ENCODE measurements around the gene AHNAK2.
"Not testable (repeated sequence)": the region's sequence is repeated elsewhere in the genome, so short reads cannot be mapped to it uniquely, and the experiment has no call there.

The AHNAK2 gene

DNA sequence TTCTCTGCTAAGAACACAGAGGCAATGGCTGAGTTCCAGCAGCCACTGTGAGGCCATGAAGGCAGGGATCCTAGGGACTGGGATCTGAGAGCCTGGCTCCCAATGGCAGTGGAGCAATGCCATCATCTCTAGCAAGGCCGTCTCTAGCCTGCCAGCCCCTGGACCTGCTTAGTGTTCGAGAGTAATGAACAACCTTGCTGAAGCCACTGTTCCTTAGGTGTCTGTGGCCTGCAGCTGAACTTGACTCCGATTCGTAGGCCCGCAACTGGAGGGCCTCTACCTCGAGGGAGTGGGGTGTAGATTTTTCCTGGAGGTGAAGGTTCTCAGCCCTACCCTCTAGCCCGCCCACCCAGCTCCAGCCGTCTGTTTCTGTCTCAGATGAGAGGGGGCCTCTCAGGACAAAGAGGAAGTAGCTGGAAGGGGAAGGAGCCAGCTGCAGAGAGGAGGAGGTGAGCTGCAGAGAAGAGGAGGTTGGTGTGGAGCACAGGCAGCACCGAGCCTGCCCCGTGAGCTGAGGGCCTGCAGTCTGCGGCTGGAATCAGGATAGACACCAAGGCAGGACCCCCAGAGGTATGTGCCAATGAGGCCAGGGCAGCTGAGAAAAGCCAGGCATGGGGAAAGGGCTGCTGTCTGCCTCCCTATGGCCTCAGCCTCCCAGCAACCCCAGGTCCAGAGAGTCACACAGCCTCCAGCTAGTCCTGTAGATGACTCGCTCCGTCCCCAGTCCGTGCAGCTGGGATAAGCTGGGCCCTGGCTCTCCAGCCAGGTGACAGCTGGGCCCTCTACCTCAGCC is 53.6 kb downstream of the AHNAK2 start, which contains the start of gene PLD4:
PLD4 (plus strand) TSS at position 459 of the 793 bp plus-strand sequence. CDS start 2,262 bp downstream, outside the sequence.
- TF ChIP-seq, protein P1, sequence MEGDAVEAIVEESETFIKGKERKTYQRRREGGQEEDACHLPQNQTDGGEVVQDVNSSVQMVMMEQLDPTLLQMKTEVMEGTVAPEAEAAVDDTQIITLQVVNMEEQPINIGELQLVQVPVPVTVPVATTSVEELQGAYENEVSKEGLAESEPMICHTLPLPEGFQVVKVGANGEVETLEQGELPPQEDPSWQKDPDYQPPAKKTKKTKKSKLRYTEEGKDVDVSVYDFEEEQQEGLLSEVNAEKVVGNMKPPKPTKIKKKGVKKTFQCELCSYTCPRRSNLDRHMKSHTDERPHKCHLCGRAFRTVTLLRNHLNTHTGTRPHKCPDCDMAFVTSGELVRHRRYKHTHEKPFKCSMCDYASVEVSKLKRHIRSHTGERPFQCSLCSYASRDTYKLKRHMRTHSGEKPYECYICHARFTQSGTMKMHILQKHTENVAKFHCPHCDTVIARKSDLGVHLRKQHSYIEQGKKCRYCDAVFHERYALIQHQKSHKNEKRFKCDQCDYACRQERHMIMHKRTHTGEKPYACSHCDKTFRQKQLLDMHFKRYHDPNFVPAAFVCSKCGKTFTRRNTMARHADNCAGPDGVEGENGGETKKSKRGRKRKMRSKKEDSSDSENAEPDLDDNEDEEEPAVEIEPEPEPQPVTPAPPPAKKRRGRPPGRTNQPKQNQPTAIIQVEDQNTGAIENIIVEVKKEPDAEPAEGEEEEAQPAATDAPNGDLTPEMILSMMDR (IDR thresholded peaks at IDR 0.05): no peak
- H3K27ac ChIP-seq: no peak within 1 kb of the TSS

DNA sequence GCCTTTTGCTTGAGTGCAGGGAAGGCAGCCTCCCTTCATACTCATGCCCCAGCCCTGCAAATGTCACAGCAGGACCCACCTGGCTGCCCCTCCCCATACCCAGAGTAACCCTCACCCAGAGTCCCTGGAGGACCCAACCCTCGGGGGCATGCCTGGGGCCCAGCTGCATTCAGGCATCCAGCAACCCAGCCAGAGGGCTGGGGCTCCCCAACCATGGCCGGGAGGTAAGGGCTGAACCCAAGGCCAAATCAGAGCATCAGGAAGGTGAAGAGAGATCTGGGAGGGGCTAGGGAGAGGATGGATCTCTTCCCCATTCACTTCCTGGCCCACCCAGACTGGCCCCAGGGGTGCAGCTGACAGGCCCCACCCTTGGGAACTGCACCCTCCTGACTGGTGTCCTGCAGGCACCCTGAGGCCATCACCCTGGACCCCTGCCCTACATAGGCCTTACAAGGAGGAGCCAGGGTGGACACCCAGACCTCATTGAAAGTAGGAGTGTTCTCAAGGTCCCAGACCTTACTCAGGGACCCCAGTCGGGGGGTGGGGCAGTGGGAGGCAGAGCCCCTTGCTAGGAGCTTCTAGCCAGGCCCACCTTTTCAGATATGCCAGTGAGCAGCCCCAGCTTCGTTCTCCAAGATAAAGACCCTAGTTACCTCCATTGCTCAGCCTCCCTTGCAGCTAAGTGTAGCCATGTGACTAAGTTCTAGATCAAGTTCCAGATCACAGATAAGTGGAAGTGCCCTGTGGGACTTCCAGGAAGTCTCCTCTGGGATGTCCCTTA is 54.3 kb downstream of the AHNAK2 start:
- intact Hi-C loops (cut with DNase I; ENCODE audit: low total_unique reads): no loop called here
- TF ChIP-seq, protein P1 (IDR thresholded peaks at IDR 0.05): no peak
- Histone ChIP-seq H3K4me1 (no peaks in the 10 kb centered on the region), H3K36me3 (no peaks in the 10 kb centered on the region), H3K9me3 (no peaks in the 10 kb centered on the region), H3K27me3 (peaks cover 0 to 21% of the 10 kb centered on the region in 2 donors), H3K27ac (no peak overlapping the region), H3K4me3 (no peak overlapping the region)
- DNase-seq: no peak

More for the DNA sequence above, 53.6 kb downstream of the AHNAK2 start, which contains the start of gene PLD4:
- no peak for DNase-seq
- Histone ChIP-seq H3K4me1 (no peaks in the 10 kb centered on the region), H3K36me3 (no peaks in the 10 kb centered on the region), H3K4me3 (no peak within 1 kb of the TSS), H3K27me3 (peaks cover 0 to 21% of the 10 kb centered on the region in 2 donors), H3K9me3 (no peaks in the 10 kb centered on the region)
- intact Hi-C loops (cut with DNase I; ENCODE audit: low total_unique reads): no loop called here

DNA sequence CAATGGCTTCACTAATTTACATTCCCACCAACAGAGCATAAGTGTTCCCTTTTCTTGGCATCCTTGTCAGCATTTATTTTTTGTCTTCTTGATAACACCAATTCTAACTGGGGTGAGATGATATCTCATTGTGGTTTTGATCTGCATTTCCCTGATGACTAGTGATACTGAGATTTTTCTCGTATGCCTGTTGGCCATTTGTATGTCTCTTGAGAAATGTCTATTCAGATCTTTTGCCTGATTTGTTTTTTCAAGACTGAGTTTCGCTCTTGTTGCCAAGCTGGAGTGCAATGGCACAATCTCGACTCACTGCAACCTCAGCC is 58.2 kb downstream of the AHNAK2 start:
- no peak overlapping the region for H3K4me3 ChIP-seq
- no peaks in the 10 kb centered on the region for H3K36me3 ChIP-seq
- intact Hi-C loops (cut with DNase I; ENCODE audit: low total_unique reads): no loop called here
- no peak for DNase-seq
- peaks cover 0 to 3% of the 10 kb centered on the region in 2 donors for H3K27me3 ChIP-seq
- no peak overlapping the region for H3K27ac ChIP-seq
- TF ChIP-seq, protein P1 (IDR thresholded peaks at IDR 0.05): no peak
- no peaks in the 10 kb centered on the region for H3K4me1 ChIP-seq
- no peaks in the 10 kb centered on the region for H3K9me3 ChIP-seq

DNA sequence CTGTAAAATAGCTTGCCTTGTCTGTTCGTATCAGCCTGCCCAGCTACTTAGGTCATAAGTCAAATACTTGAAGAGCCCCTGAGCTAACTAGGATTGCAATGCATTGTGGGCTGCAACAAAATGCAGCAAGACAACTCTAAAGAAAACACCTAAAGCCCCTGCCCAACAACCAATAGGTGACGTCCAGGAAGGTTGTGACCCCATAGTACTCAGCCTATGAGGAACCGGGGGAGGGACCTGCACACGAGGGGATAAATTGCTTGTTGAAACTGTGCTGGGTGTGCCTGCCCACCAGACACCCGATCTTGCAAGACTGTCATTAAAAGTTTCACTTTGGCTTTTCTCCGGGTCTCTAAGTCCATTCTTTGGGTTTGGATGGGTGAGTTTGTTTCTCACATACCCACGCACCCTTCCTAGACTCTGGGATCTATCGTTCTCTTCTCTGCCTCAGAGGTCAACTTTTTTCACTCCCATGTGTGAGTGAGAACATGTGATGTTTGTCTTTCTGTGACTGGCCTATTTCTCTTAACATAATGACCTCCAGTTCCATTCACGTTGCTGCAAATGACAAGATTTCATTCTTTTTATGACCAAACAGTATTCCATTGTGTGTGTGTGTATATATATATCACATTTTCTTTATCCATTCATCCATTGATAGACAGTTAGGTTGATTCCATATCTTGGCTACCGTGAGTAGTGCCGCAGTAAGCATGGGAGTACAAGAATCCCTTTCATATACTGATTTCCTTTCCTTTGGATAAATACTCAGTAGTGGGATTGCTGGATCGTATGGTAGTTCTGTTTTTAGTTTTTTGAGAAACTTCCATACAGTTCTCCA is 58.8 kb downstream of the AHNAK2 start:
- H3K36me3 ChIP-seq; H3K9me3 ChIP-seq; DNase-seq; H3K4me1 ChIP-seq; H3K27ac ChIP-seq; intact Hi-C loops (cut with DNase I; ENCODE audit: low total_unique reads); H3K27me3 ChIP-seq; H3K4me3 ChIP-seq: not testable (repeated sequence)

DNA sequence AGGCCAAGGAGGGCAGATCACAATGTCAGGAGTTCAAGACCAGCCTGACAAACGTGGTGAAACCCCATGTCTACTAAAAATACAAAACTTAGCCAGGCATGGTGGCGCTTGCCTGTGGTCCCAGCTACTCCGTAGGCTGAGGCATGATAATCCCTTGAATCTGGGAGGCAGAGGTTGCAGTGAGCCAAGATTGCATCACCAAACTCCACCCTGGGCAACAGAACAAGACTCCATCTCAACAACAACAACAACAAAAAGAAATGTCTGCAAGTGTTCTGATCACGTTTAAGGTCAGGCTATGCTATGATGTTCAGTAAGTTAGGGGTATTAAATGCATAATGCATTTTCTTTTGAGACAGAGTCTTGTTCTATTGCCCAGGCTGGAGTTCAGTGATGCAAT is 60.2 kb downstream of the AHNAK2 start:
- TF ChIP-seq, protein P1 (IDR thresholded peaks at IDR 0.05): no peak
- intact Hi-C loops (cut with DNase I; ENCODE audit: low total_unique reads): no loop called here
- no peaks in the 10 kb centered on the region for H3K36me3 ChIP-seq

More for the DNA sequence above, 60.2 kb downstream of the AHNAK2 start:
- no peak for DNase-seq
- H3K27ac ChIP-seq: no peak overlapping the region
- peaks cover 0 to under 1% of the 10 kb centered on the region in 2 donors for H3K27me3 ChIP-seq
- H3K9me3 ChIP-seq: no peaks in the 10 kb centered on the region
- no peaks in the 10 kb centered on the region for H3K4me1 ChIP-seq
- no peak overlapping the region for H3K4me3 ChIP-seq
